HL-60 (cell line): ENCODE data around the gene TMSB10.
"Not testable (repeated sequence)": the region's sequence is repeated elsewhere in the genome, so short reads cannot be mapped to it uniquely, and the experiment has no call there.

Experiments used
- DNase-seq, 2 experiments: peaks; one replicate each; pipeline ENCODE4 v3.0.0-alpha.2; 2010 to 2020; ENCODE audit warnings: low read depth in 1 of 2, low spot score in 1 of 2
- H3K27ac ChIP-seq: fragments of 250-450 bp; sonication (Bioruptor Pico); replicated peaks from 2 replicates; pipeline ENCODE4 v1.5.1; 2020; ENCODE audit warnings: mild to moderate bottlenecking, moderate library complexity
- H3K27me3 ChIP-seq: fragments of 250-450 bp; sonication (Bioruptor Pico); 2 replicates; pipeline ENCODE4 v1.5.1; 2021; ENCODE audit warnings: mild to moderate bottlenecking, moderate library complexity; ENCODE audit not compliant: insufficient read depth, poor library complexity, severe bottlenecking
- H3K4me3 ChIP-seq: replicated peaks from 2 replicates; pipeline ENCODE4 v1.5.1; 2011; ENCODE audit warnings: mild to moderate bottlenecking, control low read depth, low read length; ENCODE audit not compliant: insufficient read depth
- GABPA ChIP-seq: IDR thresholded peaks from 2 replicates; pipeline ENCODE4 v1.6.1; 2012; ENCODE audit warnings: low read depth
- POLR2AphosphoS5 ChIP-seq: IDR thresholded peaks from 2 replicates; pipeline ENCODE4 v1.6.1; 2012; ENCODE audit warnings: low read depth
- REST ChIP-seq: IDR thresholded peaks from 2 replicates; pipeline ENCODE4 v1.6.1; 2012; ENCODE audit warnings: low read depth; ENCODE audit not compliant: insufficient replicate concordance
- SPI1 ChIP-seq: IDR thresholded peaks from 2 replicates; pipeline ENCODE4 v1.6.1; 2012; ENCODE audit warnings: low read depth, mild to moderate bottlenecking, borderline replicate concordance
- TF ChIP-seq, protein P1 (sequence below): IDR thresholded peaks from one replicate; pipeline ENCODE4 v1.5.1; 2011; ENCODE audit warnings: low read length, control low read depth, inconsistent platforms; ENCODE audit not compliant: insufficient read depth

TMSB10 gene

DNA sequence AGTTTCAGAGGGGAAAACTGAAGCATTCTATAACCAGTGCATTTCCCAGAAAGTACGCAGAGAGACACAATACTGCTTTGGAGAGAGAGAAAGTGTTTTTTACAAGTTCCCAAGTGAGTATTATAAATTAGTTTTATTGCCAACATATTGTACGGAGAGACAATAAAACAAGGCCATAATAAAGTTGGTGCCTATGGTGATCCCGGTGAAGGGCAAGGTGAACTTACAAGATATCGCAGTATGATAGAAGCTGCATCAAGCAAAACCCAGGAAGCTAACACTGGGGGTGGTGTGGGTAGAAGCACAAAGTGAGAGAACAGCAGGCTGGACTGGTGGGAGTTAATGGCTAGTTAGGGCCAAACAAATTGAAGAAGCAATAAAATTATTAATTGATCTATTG, 7.5 kb downstream of the TMSB10 start:
- Histone ChIP-seq H3K27ac (no peak overlapping the region), H3K4me3 (no peak overlapping the region), H3K27me3 (no peaks in the 10 kb centered on the region)
- TF ChIP-seq, protein P1, sequence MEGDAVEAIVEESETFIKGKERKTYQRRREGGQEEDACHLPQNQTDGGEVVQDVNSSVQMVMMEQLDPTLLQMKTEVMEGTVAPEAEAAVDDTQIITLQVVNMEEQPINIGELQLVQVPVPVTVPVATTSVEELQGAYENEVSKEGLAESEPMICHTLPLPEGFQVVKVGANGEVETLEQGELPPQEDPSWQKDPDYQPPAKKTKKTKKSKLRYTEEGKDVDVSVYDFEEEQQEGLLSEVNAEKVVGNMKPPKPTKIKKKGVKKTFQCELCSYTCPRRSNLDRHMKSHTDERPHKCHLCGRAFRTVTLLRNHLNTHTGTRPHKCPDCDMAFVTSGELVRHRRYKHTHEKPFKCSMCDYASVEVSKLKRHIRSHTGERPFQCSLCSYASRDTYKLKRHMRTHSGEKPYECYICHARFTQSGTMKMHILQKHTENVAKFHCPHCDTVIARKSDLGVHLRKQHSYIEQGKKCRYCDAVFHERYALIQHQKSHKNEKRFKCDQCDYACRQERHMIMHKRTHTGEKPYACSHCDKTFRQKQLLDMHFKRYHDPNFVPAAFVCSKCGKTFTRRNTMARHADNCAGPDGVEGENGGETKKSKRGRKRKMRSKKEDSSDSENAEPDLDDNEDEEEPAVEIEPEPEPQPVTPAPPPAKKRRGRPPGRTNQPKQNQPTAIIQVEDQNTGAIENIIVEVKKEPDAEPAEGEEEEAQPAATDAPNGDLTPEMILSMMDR: no peak
- TF ChIP-seq POLR2AphosphoS5: no peak
- TF ChIP-seq SPI1: no peak
- TF ChIP-seq GABPA: no peak
- no peak for TF ChIP-seq REST
- no peak for DNase-seq

DNA sequence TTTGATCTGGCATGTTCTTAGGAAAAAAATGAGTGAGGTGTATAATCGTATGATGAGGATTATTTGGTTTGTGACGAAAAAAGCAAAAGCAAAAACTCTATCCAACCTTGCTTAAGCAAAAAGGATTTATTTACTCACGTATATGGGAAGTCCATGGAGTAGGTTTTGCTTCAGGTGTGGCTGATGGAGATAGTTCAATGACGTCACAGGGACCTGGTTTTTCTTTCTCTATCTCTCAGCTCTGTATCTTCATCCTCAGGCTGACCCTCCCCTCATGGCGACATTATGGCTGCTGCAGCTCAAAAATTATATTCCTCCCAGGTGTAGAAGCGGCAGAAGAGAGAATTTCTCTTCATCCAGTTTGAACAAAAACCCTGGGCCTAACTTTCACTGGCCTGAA, 8.9 kb downstream of the TMSB10 start:
- Histone ChIP-seq H3K27me3 (no peaks in the 10 kb centered on the region), H3K4me3 (no peak overlapping the region), H3K27ac (no peak overlapping the region)
- TF ChIP-seq SPI1 (no peak), REST (no peak), POLR2AphosphoS5 (no peak), GABPA (no peak)
- TF ChIP-seq, protein P1: no peak
- no peak for DNase-seq

DNA sequence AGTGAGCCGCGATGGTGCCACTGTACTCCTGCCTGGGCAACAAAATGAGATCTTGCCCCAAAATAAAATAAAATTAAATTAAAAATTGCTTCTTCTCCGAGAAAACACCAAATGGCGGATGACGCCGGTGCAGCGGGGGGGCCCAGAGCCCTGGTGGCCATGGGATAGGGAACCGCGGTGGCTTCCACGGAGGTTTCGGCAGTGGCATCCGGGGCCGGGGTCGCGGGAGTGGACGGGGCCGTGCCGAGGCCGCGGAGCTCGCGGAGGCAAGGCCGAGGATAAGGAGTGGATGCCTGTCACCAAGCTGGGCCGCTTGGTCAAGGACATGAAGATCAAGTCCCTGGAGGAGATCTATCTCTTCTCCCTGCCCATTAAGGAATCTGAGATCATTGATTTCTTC, 10.2 kb downstream of the TMSB10 start:
- H3K27me3 ChIP-seq, H3K27ac ChIP-seq, H3K4me3 ChIP-seq, DNase-seq: not testable (repeated sequence)

- not testable (repeated sequence) for H3K27ac ChIP-seq, H3K4me3 ChIP-seq, H3K27me3 ChIP-seq, DNase-seq
Observed at GRCh38 chr2:84917821-84918220, 12.4 kb downstream of the TMSB10 start.

DNA sequence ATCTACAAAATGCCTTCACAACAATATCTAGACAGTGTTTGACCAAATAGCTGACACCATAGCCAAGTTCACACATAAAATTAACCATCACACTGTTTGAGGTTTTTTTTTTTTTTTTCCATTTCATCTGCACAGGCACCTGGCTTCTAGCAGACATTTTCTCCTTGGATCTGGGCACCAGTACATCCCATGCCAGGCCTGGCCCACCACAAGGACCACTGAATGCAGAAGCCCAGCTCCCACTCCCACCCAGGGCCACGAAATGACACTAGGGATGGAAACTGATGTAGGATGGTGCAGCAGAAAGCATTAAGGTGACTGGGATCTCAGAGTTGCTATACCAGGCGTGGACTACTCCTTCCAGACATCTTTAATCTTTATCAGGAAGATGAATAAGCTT, 13.0 kb downstream of the TMSB10 start:
- Histone ChIP-seq H3K27me3 (no peaks in the 10 kb centered on the region), H3K27ac (no peak overlapping the region), H3K4me3 (no peak overlapping the region)
- DNase-seq: no peak
- TF ChIP-seq SPI1 (no peak), REST (no peak), GABPA (no peak), POLR2AphosphoS5 (no peak)
- TF ChIP-seq, protein P1: no peak
